Keratinocyte (primary cell): ENCODE data around the gene INCA1. TPM values are rescaled to one million over a fixed set of nuclear protein-coding genes. Genes with fewer than 3 reads are reported as not detected.
A peak's percentile ranks its signal among the peaks of the same experiment; 100 is the strongest.

Experiments used
- DNase-seq: peaks from one replicate; pipeline ENCODE4 v3.0.0-alpha.2; 2011; ENCODE audit warnings: low read depth, missing footprints, low spot score
- FAIRE-seq: peaks from 2 replicates; lab custom pipeline; 2011; peaks lifted over from hg19 to GRCh38; lab: Jason Lieb, UNC
- H2AFZ ChIP-seq: 2 replicates; pipeline ENCODE4 v1.6.0; 2012; ENCODE audit warnings: low read length, control low read depth, inconsistent platforms; ENCODE audit not compliant: control insufficient read depth
- H3K27ac ChIP-seq: 2 replicates; pipeline ENCODE4 v1.5.1; 2011; ENCODE audit warnings: low read length; ENCODE audit not compliant: control insufficient read depth, insufficient read depth
- H3K27me3 ChIP-seq: 3 replicates; pipeline ENCODE4 v1.6.0; 2011; ENCODE audit warnings: low read length; ENCODE audit not compliant: control insufficient read depth, insufficient read depth; ENCODE audit errors: extremely low read depth
- H3K36me3 ChIP-seq, 2 experiments: 2 replicates in 1 of 2; 3 replicates in 1 of 2; pipeline ENCODE4 v1.5.1; 2011; ENCODE audit warnings: low read length in 2 of 2, mild to moderate bottlenecking in 1 of 2; ENCODE audit not compliant: control insufficient read depth in 2 of 2, insufficient read depth in 2 of 2; ENCODE audit errors: extremely low read depth in 1 of 2
- H3K4me1 ChIP-seq: 3 replicates; pipeline ENCODE4 v1.5.1; 2011; ENCODE audit warnings: low read length; ENCODE audit not compliant: control insufficient read depth, insufficient read depth; ENCODE audit errors: extremely low read depth
- H3K4me2 ChIP-seq: 3 replicates; pipeline ENCODE4 v1.6.0; 2011; ENCODE audit warnings: low read depth, low read length; ENCODE audit not compliant: control insufficient read depth, insufficient read depth; ENCODE audit errors: extremely low read depth
- H3K4me3 ChIP-seq, 3 experiments: fragments of 200-600 bp in 1 of 3; sonication (generic) in 1 of 3; 2 replicates in 2 of 3; 3 replicates in 1 of 3; pipeline ENCODE4 v1.5.1; 2011 to 2016; ENCODE audit warnings: low read length in 3 of 3, mild to moderate bottlenecking in 3 of 3, control low read depth in 2 of 3, inconsistent platforms in 1 of 3, low read depth in 1 of 3, mixed read lengths in 1 of 3, mixed run types in 1 of 3, moderate library complexity in 1 of 3; ENCODE audit not compliant: control insufficient read depth in 2 of 3, insufficient read depth in 2 of 3; ENCODE audit errors: extremely low read depth in 1 of 3
- H3K79me2 ChIP-seq: 2 replicates; pipeline ENCODE4 v1.6.0; 2012; ENCODE audit warnings: low read length; ENCODE audit not compliant: control insufficient read depth, insufficient read depth
- H3K9ac ChIP-seq: 3 replicates; pipeline ENCODE4 v1.6.0; 2011; ENCODE audit warnings: low read length; ENCODE audit not compliant: control insufficient read depth, insufficient read depth; ENCODE audit errors: extremely low read depth
- H3K9me1 ChIP-seq: 3 replicates; pipeline ENCODE4 v1.6.0; 2011; ENCODE audit warnings: low read length; ENCODE audit not compliant: control insufficient read depth, insufficient read depth; ENCODE audit errors: extremely low read depth
- H3K9me3 ChIP-seq: 2 replicates; pipeline ENCODE4 v1.5.1; 2012; ENCODE audit warnings: low read depth, low read length; ENCODE audit not compliant: control insufficient read depth
- H4K20me1 ChIP-seq: 3 replicates; pipeline ENCODE4 v1.6.0; 2011; ENCODE audit warnings: low read length; ENCODE audit not compliant: control insufficient read depth, insufficient read depth; ENCODE audit errors: extremely low read depth
- EZH2 ChIP-seq: IDR thresholded peaks from one replicate; pipeline ENCODE4 v1.6.1; 2012; ENCODE audit warnings: inconsistent platforms, mild to moderate bottlenecking, low read length, moderate library complexity
- dilution Hi-C: fragments of 300-500 bp; cut with MboI; formaldehyde crosslinking; loops from one replicate; pipeline ENCODE4 v1.7.0; 2020; ENCODE audit warnings: low sequenced_read_pairs; ENCODE audit not compliant: extremely low pct_ligation_motif_present
- polyA plus RNA-seq, 5 experiments: library from polyadenylated mRNA; depleted of rRNA in 3 of 5; stranded (reverse) in 3 of 5; stranded (forward) in 1 of 5; unstranded in 1 of 5; fragments of >200 nt; gene quantifications; 1 replicate in 1 of 5; 2 replicates in 3 of 5; 3 replicates in 1 of 5; pipeline versions ENCODE4 v1.2.1 to v1.2.3, GENCODE V29; 2011 to 2012; ENCODE audit warnings: missing spikeins in 2 of 5, low read depth in 1 of 5, low replicate concordance in 1 of 5
- TF ChIP-seq, protein P1 (sequence below), 3 experiments: IDR thresholded peaks in 1 of 3; conservative IDR thresholded peaks in 1 of 3; optimal IDR thresholded peaks in 1 of 3; 2 replicates in 2 of 3; 3 replicates in 1 of 3; pipeline versions ENCODE3 to v1.5.1; 2011; ENCODE audit warnings: low read length in 3 of 3, mild to moderate bottlenecking in 3 of 3, moderate library complexity in 2 of 3, control low read depth in 1 of 3, inconsistent platforms in 1 of 3; ENCODE audit not compliant: insufficient read depth in 2 of 3; ENCODE audit errors: extremely low read depth in 1 of 3

INCA1 gene
- polyA plus RNA-seq, 1 donor (not counting 4 experiments of a cell fraction or from before 2014, with no cell fraction given): 0.21 TPM

DNA sequence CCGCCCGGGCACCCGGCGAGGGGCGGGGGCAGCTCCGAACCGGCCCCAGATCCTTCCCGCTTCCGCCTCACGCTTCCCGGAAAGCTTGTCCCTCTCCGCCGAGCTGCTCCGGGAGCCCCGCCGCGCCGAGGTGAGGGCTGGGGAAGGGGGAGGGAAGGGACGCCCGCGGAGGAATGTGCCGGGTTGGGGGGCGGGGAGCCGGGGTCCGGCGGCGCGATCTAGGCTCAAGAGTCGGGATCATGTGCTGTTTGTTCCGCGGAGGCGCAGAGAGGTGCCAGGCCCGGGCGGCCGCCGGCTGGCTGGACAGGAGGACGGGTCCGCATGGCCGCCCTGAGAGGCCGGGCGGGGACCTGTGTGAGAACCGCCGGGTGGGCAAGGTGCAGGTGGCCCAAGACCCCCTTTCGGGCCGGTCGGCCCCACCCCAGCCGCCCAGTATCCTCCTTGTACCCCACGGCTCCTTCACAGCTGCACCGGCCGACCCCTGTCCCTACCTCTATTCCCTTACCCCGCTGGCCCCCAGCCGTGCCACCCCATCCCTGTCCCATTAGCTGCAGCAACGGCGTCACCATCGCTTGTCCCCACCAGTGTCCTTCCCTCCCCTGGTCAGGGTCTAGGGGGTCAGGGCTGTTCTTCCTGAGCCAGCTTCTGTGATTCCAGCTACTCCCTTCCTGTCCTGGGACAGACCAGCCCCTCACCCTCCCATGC is 857 bp upstream of the INCA1 start:
- peak overlapping the region; percentile 40 for H2AFZ ChIP-seq
- H3K9ac ChIP-seq: peak overlapping the region; percentile 86
- peaks cover 22 to 28% of the 10 kb centered on the region in 2 experiments for H3K36me3 ChIP-seq
- peaks cover 39% of the 10 kb centered on the region for H3K79me2 ChIP-seq
- FAIRE-seq (no peak), DNase-seq (no peak)
- H3K27me3 ChIP-seq: no peaks in the 10 kb centered on the region
- peaks cover 3% of the 10 kb centered on the region for H4K20me1 ChIP-seq
- TF ChIP-seq, protein P1, sequence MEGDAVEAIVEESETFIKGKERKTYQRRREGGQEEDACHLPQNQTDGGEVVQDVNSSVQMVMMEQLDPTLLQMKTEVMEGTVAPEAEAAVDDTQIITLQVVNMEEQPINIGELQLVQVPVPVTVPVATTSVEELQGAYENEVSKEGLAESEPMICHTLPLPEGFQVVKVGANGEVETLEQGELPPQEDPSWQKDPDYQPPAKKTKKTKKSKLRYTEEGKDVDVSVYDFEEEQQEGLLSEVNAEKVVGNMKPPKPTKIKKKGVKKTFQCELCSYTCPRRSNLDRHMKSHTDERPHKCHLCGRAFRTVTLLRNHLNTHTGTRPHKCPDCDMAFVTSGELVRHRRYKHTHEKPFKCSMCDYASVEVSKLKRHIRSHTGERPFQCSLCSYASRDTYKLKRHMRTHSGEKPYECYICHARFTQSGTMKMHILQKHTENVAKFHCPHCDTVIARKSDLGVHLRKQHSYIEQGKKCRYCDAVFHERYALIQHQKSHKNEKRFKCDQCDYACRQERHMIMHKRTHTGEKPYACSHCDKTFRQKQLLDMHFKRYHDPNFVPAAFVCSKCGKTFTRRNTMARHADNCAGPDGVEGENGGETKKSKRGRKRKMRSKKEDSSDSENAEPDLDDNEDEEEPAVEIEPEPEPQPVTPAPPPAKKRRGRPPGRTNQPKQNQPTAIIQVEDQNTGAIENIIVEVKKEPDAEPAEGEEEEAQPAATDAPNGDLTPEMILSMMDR (optimal IDR thresholded peaks at IDR 0.05 in 1 of 3, IDR thresholded peaks at IDR 0.05 in 1 of 3, conservative IDR thresholded peaks at IDR 0.05 in 1 of 3; ENCODE audit: extremely low read depth in 1 of 3, insufficient read depth in 2 of 3, low read length in 3 of 3): no peak
- TF ChIP-seq EZH2: no peak
- peak overlapping the region; percentile 52 for H3K27ac ChIP-seq
- H3K4me2 ChIP-seq: peak overlapping the region; percentile 81
- H3K4me3 ChIP-seq: peak overlapping the region; percentile 92 to 99 (median 97)
- no peaks in the 10 kb centered on the region for H3K9me1 ChIP-seq
- H3K4me1 ChIP-seq: peaks cover 16% of the 10 kb centered on the region
- H3K9me3 ChIP-seq: no peaks in the 10 kb centered on the region
- dilution Hi-C loops: no loop called here

GRCh38 chr17:4994081-4994595 is 3.2 kb downstream of the INCA1 start:
- Histone ChIP-seq H3K27ac (no peak overlapping the region), H3K36me3 (peaks cover 1 to 6% of the 10 kb centered on the region in 2 experiments), H3K79me2 (peaks cover 13% of the 10 kb centered on the region), H2AFZ (no peak overlapping the region), H3K9ac (no peak overlapping the region), H3K4me3 (no peak overlapping the region), H3K9me1 (no peaks in the 10 kb centered on the region), H3K9me3 (no peaks in the 10 kb centered on the region), H3K4me2 (no peak overlapping the region), H3K27me3 (no peaks in the 10 kb centered on the region), H4K20me1 (peaks cover under 1% of the 10 kb centered on the region), H3K4me1 (peaks cover 7% of the 10 kb centered on the region)
- no peak for DNase-seq
- no peak for FAIRE-seq
- TF ChIP-seq, protein P1 (optimal IDR thresholded peaks at IDR 0.05 in 1 of 3, IDR thresholded peaks at IDR 0.05 in 1 of 3, conservative IDR thresholded peaks at IDR 0.05 in 1 of 3; ENCODE audit: extremely low read depth in 1 of 3, insufficient read depth in 2 of 3, low read length in 3 of 3): no peak
- no peak for TF ChIP-seq EZH2
- dilution Hi-C loops: no loop called here
